Mucosa of descending colon (tissue), 3 donors: ENCODE data around the gene FRMD4A. TPM values are rescaled to one million over a fixed set of nuclear protein-coding genes. Genes with fewer than 3 reads are reported as not detected.
"Not testable (repeated sequence)": the region's sequence is repeated elsewhere in the genome, so short reads cannot be mapped to it uniquely, and the experiment has no call there.

Experiments
- ATAC-seq: fragments of 200-7000 bp; cut with Tn5 transposase; one replicate; pipeline ENCODE4 v1.9.1; 2020; ENCODE audit warnings: mild to moderate bottlenecking, moderate library complexity
- DNase-seq, 3 donors: peaks; one replicate each; pipeline ENCODE4 v3.0.0-alpha.2; 2020
- H3K36me3 ChIP-seq: fragments of 200-600 bp; one replicate; pipeline ENCODE4 v1.8.0; 2021; ENCODE audit warnings: low read depth, mild to moderate bottlenecking
- H3K4me1 ChIP-seq: fragments of 200-600 bp; one replicate; pipeline ENCODE4 v1.8.0; 2021; ENCODE audit warnings: low read depth, mild to moderate bottlenecking
- H3K4me3 ChIP-seq: fragments of 200-600 bp; one replicate; pipeline ENCODE4 v1.8.0; 2021; ENCODE audit warnings: mild to moderate bottlenecking
- H3K9me3 ChIP-seq: fragments of 200-600 bp; one replicate; pipeline ENCODE4 v1.8.0; 2021; ENCODE audit warnings: mild to moderate bottlenecking
- intact Hi-C, 2 donors: fragments of 100-400 bp; cut with DNase I in 1 of 2; cut with micrococcal nuclease in 1 of 2; formaldehyde crosslinking; loops; one replicate each; pipeline versions ENCODE4 v1.11.0 to v1.11.1; 2022; cut with DNase I, micrococcal nuclease
- total RNA-seq, 3 donors: library from RNA; stranded (reverse); fragmentation: NEBNext Ultra II Directional in 2 of 3; extraction: Animal tissue kit (Norgen Biotek cat#: 25700) in 2 of 3; gene quantifications; one replicate each; pipeline versions ENCODE4 v1.2.1 to v1.2.4, GENCODE V29; 2021 to 2023
- TF ChIP-seq, protein P1 (sequence below): fragments of 200-600 bp; IDR thresholded peaks from one replicate; pipeline ENCODE4 v1.8.0; 2022; ENCODE audit warnings: antibody characterized with exemption, mild to moderate bottlenecking
- donor health status: DM: no; HTN: no; CAD: no; lungs with moderate emphysema.
- donor health status: DM: no; HTN: no; CAD: no.
- donor health status: DM: no; HTN: yes; CAD: no.

The FRMD4A gene
- total RNA-seq, 3 donors from 2014 or later: 9.8 to 40.6 (median 17.2) TPM

DNA sequence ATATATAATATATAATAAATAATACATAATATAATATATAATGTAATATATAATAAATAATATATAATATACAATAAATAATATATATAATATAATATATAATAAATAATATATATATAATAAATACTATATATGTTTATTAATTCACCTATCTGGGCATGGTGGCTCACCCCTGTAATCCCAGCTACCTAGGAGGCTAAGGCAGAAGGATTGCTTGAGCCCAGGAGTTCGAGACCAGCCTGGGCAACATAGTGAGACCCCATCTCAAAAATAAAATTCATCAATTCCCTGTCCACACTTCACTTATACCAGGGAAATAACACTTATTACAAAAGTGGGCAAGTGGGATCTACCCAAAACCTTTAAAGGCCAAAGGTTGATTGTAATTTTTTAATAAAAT is 462.9 kb downstream of the FRMD4A start:
- TF ChIP-seq, protein P1, sequence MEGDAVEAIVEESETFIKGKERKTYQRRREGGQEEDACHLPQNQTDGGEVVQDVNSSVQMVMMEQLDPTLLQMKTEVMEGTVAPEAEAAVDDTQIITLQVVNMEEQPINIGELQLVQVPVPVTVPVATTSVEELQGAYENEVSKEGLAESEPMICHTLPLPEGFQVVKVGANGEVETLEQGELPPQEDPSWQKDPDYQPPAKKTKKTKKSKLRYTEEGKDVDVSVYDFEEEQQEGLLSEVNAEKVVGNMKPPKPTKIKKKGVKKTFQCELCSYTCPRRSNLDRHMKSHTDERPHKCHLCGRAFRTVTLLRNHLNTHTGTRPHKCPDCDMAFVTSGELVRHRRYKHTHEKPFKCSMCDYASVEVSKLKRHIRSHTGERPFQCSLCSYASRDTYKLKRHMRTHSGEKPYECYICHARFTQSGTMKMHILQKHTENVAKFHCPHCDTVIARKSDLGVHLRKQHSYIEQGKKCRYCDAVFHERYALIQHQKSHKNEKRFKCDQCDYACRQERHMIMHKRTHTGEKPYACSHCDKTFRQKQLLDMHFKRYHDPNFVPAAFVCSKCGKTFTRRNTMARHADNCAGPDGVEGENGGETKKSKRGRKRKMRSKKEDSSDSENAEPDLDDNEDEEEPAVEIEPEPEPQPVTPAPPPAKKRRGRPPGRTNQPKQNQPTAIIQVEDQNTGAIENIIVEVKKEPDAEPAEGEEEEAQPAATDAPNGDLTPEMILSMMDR: no peak
- no peak for ATAC-seq
- intact Hi-C loops: no loop called here
- no peaks in the 10 kb centered on the region for H3K9me3 ChIP-seq
- H3K4me3 ChIP-seq: no peak overlapping the region
- DNase-seq: no peak
- H3K36me3 ChIP-seq: no peaks in the 10 kb centered on the region
- H3K4me1 ChIP-seq: no peaks in the 10 kb centered on the region

DNA sequence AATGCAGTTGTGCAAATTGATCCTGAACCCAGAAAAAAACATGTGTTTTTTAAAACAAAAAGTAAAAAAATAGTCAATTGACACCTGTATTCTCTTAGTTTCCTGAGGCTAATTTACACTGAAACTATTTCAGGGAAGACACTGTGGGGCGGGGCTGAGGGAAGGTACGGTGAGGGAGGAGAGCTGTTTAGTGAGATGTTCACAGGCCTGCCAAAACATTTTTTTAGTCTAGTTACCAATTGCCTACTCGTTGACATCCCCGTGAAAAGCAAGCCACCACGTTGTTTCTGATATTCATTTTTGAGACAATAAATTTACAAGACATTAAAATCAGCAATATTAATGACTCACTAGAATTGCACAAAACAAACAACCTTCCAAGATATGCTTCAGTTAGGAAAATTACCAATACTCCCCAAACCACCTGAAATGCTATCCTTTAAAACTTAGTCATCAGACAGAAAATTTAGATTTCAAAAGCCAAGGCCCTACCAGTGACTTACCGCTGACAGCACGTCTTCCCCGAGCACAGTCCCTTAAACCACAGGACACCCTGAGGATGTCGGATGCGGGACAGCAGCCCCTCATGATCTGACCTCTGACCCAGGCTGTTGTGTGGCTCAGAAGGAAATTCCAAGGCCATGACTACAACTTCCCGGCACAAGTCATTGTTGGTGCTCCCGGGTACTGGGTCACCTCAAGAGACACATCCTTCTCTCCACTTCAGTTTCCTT is 464.8 kb downstream of the FRMD4A start:
- no peak for ATAC-seq

DNA sequence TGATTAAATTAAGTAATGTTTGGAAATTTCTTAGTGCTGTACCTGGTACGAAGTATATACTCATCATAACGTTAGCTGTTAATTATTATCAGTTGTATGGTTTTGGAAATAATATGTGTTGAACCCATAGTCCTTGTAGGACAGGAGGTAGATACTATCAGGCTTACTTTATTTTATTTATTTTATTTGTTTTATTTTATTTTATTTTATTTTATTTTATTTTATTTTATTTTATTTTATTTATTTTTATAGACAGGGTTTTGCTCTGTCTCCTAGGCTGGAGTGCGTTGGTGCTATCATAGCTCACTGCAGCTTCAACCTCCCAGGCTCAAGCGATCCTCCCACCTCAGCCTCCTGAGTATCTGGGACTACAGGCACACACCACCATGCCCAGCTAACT is 465.5 kb downstream of the FRMD4A start:
- H3K4me3 ChIP-seq, ATAC-seq, intact Hi-C loops, H3K4me1 ChIP-seq, DNase-seq, H3K9me3 ChIP-seq, H3K36me3 ChIP-seq: not testable (repeated sequence)

More for the DNA sequence above, 464.8 kb downstream of the FRMD4A start:
- intact Hi-C loops: no loop called here
- Histone ChIP-seq H3K9me3 (no peaks in the 10 kb centered on the region), H3K36me3 (no peaks in the 10 kb centered on the region), H3K4me3 (no peak overlapping the region), H3K4me1 (no peaks in the 10 kb centered on the region)
- TF ChIP-seq, protein P1: no peak
- no peak for DNase-seq

DNA sequence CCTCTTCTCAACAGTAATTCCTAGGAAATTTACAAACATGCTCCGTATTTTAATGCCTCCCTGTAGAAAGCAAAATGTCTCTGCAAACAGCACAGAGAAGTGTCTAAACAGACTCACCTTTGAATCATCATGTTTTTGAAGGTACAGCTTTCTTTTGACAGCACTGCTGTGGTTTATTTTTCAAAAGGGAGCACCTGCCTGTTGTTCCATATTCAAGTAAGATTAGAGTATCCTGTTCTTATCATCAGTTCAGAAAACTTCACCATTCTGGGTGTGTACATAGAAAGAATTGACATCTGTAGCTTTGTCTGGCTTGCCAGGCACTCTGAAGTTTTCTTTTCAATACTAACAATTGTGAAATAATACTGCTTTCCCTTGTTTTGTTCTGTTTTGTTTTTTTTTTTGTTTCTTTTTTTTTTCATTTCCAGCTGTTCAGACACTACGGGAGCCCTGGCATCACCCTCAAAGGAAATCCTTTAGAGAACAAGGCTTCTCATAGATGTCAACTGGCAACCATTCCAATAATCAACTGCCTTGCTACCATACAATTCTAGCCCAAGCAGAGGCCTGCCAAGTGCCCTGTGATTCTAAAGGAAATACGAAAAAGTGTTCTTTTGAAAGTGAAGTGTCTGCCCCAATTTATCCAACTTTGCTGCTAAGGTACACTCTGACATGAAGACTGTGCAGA is 468.0 kb downstream of the FRMD4A start:
- Histone ChIP-seq H3K9me3 (no peaks in the 10 kb centered on the region), H3K4me1 (no peaks in the 10 kb centered on the region), H3K4me3 (no peak overlapping the region), H3K36me3 (no peaks in the 10 kb centered on the region)
- intact Hi-C loops: no loop called here
- DNase-seq (no peak), ATAC-seq (no peak)
- TF ChIP-seq, protein P1: no peak

DNA sequence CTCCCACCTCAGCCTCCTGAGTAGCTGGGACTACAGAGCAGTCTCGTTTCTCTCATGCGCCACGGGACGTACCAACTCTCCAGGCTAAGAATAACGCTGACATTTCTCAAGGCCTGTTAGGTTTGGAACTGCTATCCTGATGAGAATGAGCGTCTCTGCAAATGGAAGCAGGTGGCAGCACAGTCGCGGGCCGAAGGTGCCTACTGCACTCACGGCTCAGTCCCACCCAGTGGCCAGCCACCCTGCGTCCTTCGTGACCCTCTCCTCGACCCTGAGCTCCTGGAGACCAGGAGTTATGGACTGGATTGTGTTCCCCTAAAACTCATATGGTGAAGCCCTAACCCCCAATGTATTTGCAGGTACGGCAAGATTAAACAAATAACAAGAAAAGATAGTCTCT is 469.8 kb downstream of the FRMD4A start:
- no peak for ATAC-seq
- no peaks in the 10 kb centered on the region for H3K4me1 ChIP-seq
- TF ChIP-seq, protein P1: no peak

DNA sequence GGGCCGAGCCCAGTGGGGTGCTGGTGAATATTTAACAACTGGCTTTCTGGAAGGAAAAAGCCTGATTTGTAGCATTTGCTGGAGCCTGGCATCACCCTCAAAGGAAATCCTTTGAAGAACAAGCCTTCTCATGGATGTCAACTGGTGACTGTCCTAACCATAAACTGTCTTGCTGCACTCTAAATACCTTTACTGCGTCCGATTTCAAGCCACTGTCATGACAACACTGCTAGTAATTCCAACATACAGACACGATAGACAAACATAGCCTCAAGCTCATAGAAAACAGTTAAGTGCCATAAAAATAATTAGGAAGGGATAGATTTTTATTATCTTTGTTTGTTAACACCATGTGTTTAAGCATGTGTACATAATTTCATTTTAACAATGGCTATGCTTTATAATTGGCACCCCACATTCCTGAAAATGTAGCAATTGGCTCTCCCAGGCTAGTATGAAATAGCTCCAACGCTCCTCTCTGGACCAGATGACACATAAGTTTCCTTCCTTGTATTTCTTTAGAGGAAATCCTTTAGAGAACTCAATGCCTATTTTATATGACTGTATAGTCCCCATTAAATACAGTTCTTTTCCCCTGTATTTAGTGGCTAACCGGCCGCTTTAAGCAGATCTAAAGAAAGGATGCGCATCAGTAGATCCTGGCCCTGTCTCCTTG is 470.6 kb downstream of the FRMD4A start:
- no peak for ATAC-seq
- TF ChIP-seq, protein P1: no peak
- H3K36me3 ChIP-seq: no peaks in the 10 kb centered on the region
- no peaks in the 10 kb centered on the region for H3K9me3 ChIP-seq
- no peak for DNase-seq
- H3K4me1 ChIP-seq: no peaks in the 10 kb centered on the region
- intact Hi-C loops: no loop called here
- H3K4me3 ChIP-seq: no peak overlapping the region

More for the DNA sequence above, 469.8 kb downstream of the FRMD4A start:
- no peaks in the 10 kb centered on the region for H3K9me3 ChIP-seq
- no peak overlapping the region for H3K4me3 ChIP-seq
- DNase-seq: no peak
- H3K36me3 ChIP-seq: no peaks in the 10 kb centered on the region
- intact Hi-C loops: no loop called here
